ENCODE measurements around the gene TMEM141.
"Not testable (repeated sequence)": the region's sequence is repeated elsewhere in the genome, so short reads cannot be mapped to it uniquely, and the experiment has no call there.

Gene TMEM141

GRCh38 chr9:136793086-136793946, 2.2 kb downstream of the TMEM141 start:
- no peak for DNase-seq

GRCh38 chr9:136794281-136794999, 3.3 kb downstream of the TMEM141 start:
- DNase-seq = no peak

- DNase-seq = no peak
Observed at GRCh38 chr9:136795000-136795348, 3.8 kb downstream of the TMEM141 start.

GRCh38 chr9:136796238-136796774, 5.2 kb downstream of the TMEM141 start, which contains the start of gene CCDC183:
Gene CCDC183 (plus strand): TSS chr9:136796338. CDS start chr9:136796398, 60 bp downstream.
- no peak for DNase-seq

GRCh38 chr9:136796775-136797347, 5.7 kb downstream of the TMEM141 start:
- not testable (repeated sequence) for DNase-seq

GRCh38 chr9:136798708-136799078, 7.5 kb downstream of the TMEM141 start:
- no peak for DNase-seq

GRCh38 chr9:136799079-136799853, 8.1 kb downstream of the TMEM141 start:
- DNase-seq = no peak

GRCh38 chr9:136799854-136800657, 8.9 kb downstream of the TMEM141 start:
- peak; percentile 85 for DNase-seq

GRCh38 chr9:136802321-136802720, 11.2 kb downstream of the TMEM141 start:
- DNase-seq = no peak

- not testable (repeated sequence) for DNase-seq
Observed at GRCh38 chr9:136803009-136803550, 11.9 kb downstream of the TMEM141 start.

- DNase-seq = no peak
Observed at GRCh38 chr9:136803551-136804508, 12.7 kb downstream of the TMEM141 start.

- DNase-seq = no peak
Observed at GRCh38 chr9:136804509-136805206, 13.5 kb downstream of the TMEM141 start.

GRCh38 chr9:136805207-136805740, 14.1 kb downstream of the TMEM141 start:
- no peak for DNase-seq

GRCh38 chr9:136806067-136806466, 14.9 kb downstream of the TMEM141 start:
- DNase-seq = no peak

- DNase-seq = no peak
Observed at GRCh38 chr9:136806631-136807201, 15.6 kb downstream of the TMEM141 start.

GRCh38 chr9:136807281-136808074, 16.3 kb downstream of the TMEM141 start, which contains the start of gene RABL6:
Gene RABL6 (plus strand): TSS chr9:136807948. CDS start chr9:136808197, 249 bp downstream.
- peak; percentile 93 for DNase-seq

GRCh38 chr9:136808075-136808805, 17.1 kb downstream of the TMEM141 start:
- peak; percentile 78 for DNase-seq
